GM21381 (cell line): ENCODE data around the gene SCML1.

Experiments used
- ATAC-seq: cut with Tn5 transposase; IDR thresholded peaks from one replicate; pipeline ENCODE4 v1.9.1; 2021; ENCODE audit warnings: mild to moderate bottlenecking, moderate library complexity; ENCODE audit not compliant: unreplicated experiment

SCML1 gene

GRCh38 chrX:17736856-17737709 lies at the start of gene SCML1:
SCML1 (plus strand) TSS chrX:17737493; CDS start chrX:17744187, 6,694 bp downstream.
- ATAC-seq: peak; percentile 82

- no peak for ATAC-seq
Observed at GRCh38 chrX:17687648-17688047, 49.6 kb upstream of the SCML1 start.

- ATAC-seq: peak; percentile 60
Observed at GRCh38 chrX:17689971-17690409, 47.3 kb upstream of the SCML1 start.

GRCh38 chrX:17692709-17693346 lies 44.5 kb upstream of the SCML1 start:
- no peak for ATAC-seq

- no peak for ATAC-seq
Observed at GRCh38 chrX:17697191-17697590, 40.1 kb upstream of the SCML1 start.

GRCh38 chrX:17700976-17701375 lies 36.3 kb upstream of the SCML1 start:
- no peak for ATAC-seq

GRCh38 chrX:17703201-17703600 lies 34.1 kb upstream of the SCML1 start:
- ATAC-seq: no peak

GRCh38 chrX:17705211-17705610 lies 32.1 kb upstream of the SCML1 start:
- no peak for ATAC-seq

- no peak for ATAC-seq
Observed at GRCh38 chrX:17706676-17707075, 30.6 kb upstream of the SCML1 start.

GRCh38 chrX:17707731-17708130 lies 29.6 kb upstream of the SCML1 start:
- ATAC-seq: no peak

- no peak for ATAC-seq
Observed at GRCh38 chrX:17710871-17711301, 26.4 kb upstream of the SCML1 start.

- ATAC-seq: no peak
Observed at GRCh38 chrX:17713288-17713687, 24.0 kb upstream of the SCML1 start.

- ATAC-seq: no peak
Observed at GRCh38 chrX:17718649-17719165, 18.6 kb upstream of the SCML1 start.

- ATAC-seq: no peak
Observed at GRCh38 chrX:17719711-17720110, 17.6 kb upstream of the SCML1 start.

- no peak for ATAC-seq
Observed at GRCh38 chrX:17721715-17722114, 15.6 kb upstream of the SCML1 start.

GRCh38 chrX:17725181-17725580 lies 12.1 kb upstream of the SCML1 start:
- no peak for ATAC-seq

- no peak for ATAC-seq
Observed at GRCh38 chrX:17732138-17732783, 5.0 kb upstream of the SCML1 start.

- no peak for ATAC-seq
Observed at GRCh38 chrX:17735406-17735805, 1.9 kb upstream of the SCML1 start.

GRCh38 chrX:17736478-17736855 lies 826 bp upstream of the SCML1 start:
- ATAC-seq: no peak

GRCh38 chrX:17737710-17737985 lies 355 bp downstream of the SCML1 start:
- ATAC-seq: no peak

- no peak for ATAC-seq
Observed at GRCh38 chrX:17737986-17738713, 857 bp downstream of the SCML1 start.
